HCT116 (cell line): ENCODE measurements around the gene SPPL2B. TPM values are rescaled to one million over a fixed set of nuclear protein-coding genes. Genes with fewer than 3 reads are reported as not detected.

Experiments used
- ATAC-seq: fragments of 200-7000 bp; cut with Tn5 transposase; 2 replicates; pipeline ENCODE4 v1.9.1; 2020; ENCODE audit warnings: mild to moderate bottlenecking, moderate library complexity
- BruUV-seq: library from RNA; stranded (reverse); fragments of 400-500 nt; replicated peaks from 2 replicates; lab custom pipeline; 2021; lab: Mats Ljungman, UMichigan
- CTCF ChIA-PET: fragments of 300-600 bp; sonication (Branson Sonifier 250); formaldehyde crosslinking; loops from one replicate; lab custom pipeline; 2021; ENCODE audit warnings: antibody characterized with exemption; lab: Charles Lee
- POLR2A ChIA-PET: fragments of 300-600, 350-600 bp; sonication (Branson Sonifier 250); formaldehyde crosslinking; loops from one replicate; lab custom pipeline; 2021; ENCODE audit warnings: antibody characterized with exemption; lab: Charles Lee
- RAD21 ChIA-PET, 2 experiments: fragments of 300-600 bp; sonication (Branson Sonifier 250); formaldehyde crosslinking; loops; one replicate each; lab custom pipeline; 2023; ENCODE audit warnings: low total read pairs in 2 of 2; ENCODE audit not compliant: uncharacterized antibody in 2 of 2, unreplicated experiment in 2 of 2, low non-redundant PET in 1 of 2; lab: Charles Lee
- DNase-seq: peaks from one replicate; pipeline ENCODE4 v3.0.0-alpha.2; 2010; ENCODE audit warnings: low read depth, low spot score
- H2AFZ ChIP-seq: fragments of 200-600 bp; shearing (Covaris generic), sonication (generic); 2 replicates; pipeline ENCODE4 v1.6.1; 2017; ENCODE audit warnings: low read depth, mixed run types, mixed read lengths, antibody characterized with exemption, low read length; ENCODE audit not compliant: poor library complexity, severe bottlenecking
- H3K27ac ChIP-seq: 2 replicates; pipeline ENCODE4 v1.5.1; 2012; ENCODE audit warnings: low read depth, low read length
- H3K27me3 ChIP-seq: fragments of 200-600 bp; sonication (generic); 2 replicates; pipeline ENCODE4 v1.6.1; 2016; ENCODE audit warnings: mixed run types, low read length, mixed read lengths; ENCODE audit not compliant: insufficient read depth
- H3K36me3 ChIP-seq, 2 experiments: fragments of 200-500 bp in 1 of 2; fragments of 200-600 bp in 1 of 2; sonication (Bioruptor generic) in 1 of 2; sonication (generic) in 1 of 2; 2 replicates each; pipeline versions ENCODE4 v1.5.1 to v1.6.1; 2014 to 2016; ENCODE audit warnings: low read length in 2 of 2, inconsistent platforms in 1 of 2, mixed read lengths in 1 of 2, mixed run types in 1 of 2; ENCODE audit not compliant: insufficient read depth in 2 of 2, control insufficient read depth in 1 of 2
- H3K4me1 ChIP-seq, 2 experiments: fragments of 200-600 bp in 1 of 2; sonication (generic) in 1 of 2; 2 replicates each; pipeline versions ENCODE4 v1.5.1 to v1.6.1; 2012 to 2017; ENCODE audit warnings: low read length in 2 of 2, inconsistent platforms in 1 of 2, mild to moderate bottlenecking in 1 of 2, mixed read lengths in 1 of 2, mixed run types in 1 of 2, moderate library complexity in 1 of 2; ENCODE audit not compliant: insufficient read depth in 2 of 2, control insufficient read depth in 1 of 2
- H3K4me2 ChIP-seq: fragments of 200-600 bp; sonication (generic); 2 replicates; pipeline ENCODE4 v1.6.1; 2017; ENCODE audit warnings: mixed run types, low read length, mixed read lengths
- H3K4me3 ChIP-seq, 2 experiments: fragments of 200-600 bp in 1 of 2; sonication (generic) in 1 of 2; replicated peaks in 1 of 2; 2 replicates each; pipeline ENCODE4 v1.5.1; 2011 to 2016; ENCODE audit warnings: low read length in 2 of 2, control low read depth in 1 of 2, low read depth in 1 of 2, mild to moderate bottlenecking in 1 of 2, mixed read lengths in 1 of 2, mixed run types in 1 of 2
- H3K79me2 ChIP-seq: fragments of 200-600 bp; sonication (generic); 2 replicates; pipeline ENCODE4 v1.6.1; 2017; ENCODE audit warnings: mild to moderate bottlenecking, mixed run types, low read length, moderate library complexity, mixed read lengths; ENCODE audit not compliant: insufficient read depth
- H3K9ac ChIP-seq: fragments of 200-600 bp; sonication (generic); 2 replicates; pipeline ENCODE4 v1.6.1; 2016; ENCODE audit warnings: low read length, mixed read lengths
- H3K9me2 ChIP-seq: fragments of 200-600 bp; sonication (generic), shearing (Covaris generic); 2 replicates; pipeline ENCODE4 v1.6.1; 2017; ENCODE audit warnings: mixed run types, mild to moderate bottlenecking, moderate library complexity; ENCODE audit not compliant: insufficient read depth
- H3K9me3 ChIP-seq, 2 experiments: fragments of 200-500 bp in 1 of 2; fragments of 200-600 bp in 1 of 2; sonication (Bioruptor generic) in 1 of 2; sonication (generic) in 1 of 2; 2 replicates each; pipeline ENCODE4 v1.6.1; 2014 to 2017; ENCODE audit warnings: low read length in 2 of 2, mixed read lengths in 2 of 2, inconsistent platforms in 1 of 2, low read depth in 1 of 2, mild to moderate bottlenecking in 1 of 2, mixed run types in 1 of 2, moderate library complexity in 1 of 2; ENCODE audit not compliant: control insufficient read depth in 1 of 2, insufficient read depth in 1 of 2
- H4K20me1 ChIP-seq: fragments of 200-600 bp; sonication (generic), shearing (Covaris generic); 2 replicates; pipeline ENCODE4 v1.6.1; 2017; ENCODE audit warnings: mixed run types, mild to moderate bottlenecking, moderate library complexity; ENCODE audit not compliant: insufficient read depth
- ATF3 ChIP-seq: IDR thresholded peaks from 2 replicates; pipeline ENCODE4 v1.6.1; 2012
- EGR1 ChIP-seq: IDR thresholded peaks from 2 replicates; pipeline ENCODE4 v1.6.1; 2012; ENCODE audit warnings: low read depth
- ELF1 ChIP-seq: IDR thresholded peaks from 2 replicates; pipeline ENCODE4 v1.6.1; 2012; ENCODE audit warnings: low read depth, borderline replicate concordance
- EZH2 ChIP-seq: fragments of 200-600 bp; sonication (generic); IDR thresholded peaks from 2 replicates; pipeline ENCODE4 v1.6.1; 2017; ENCODE audit warnings: antibody characterized with exemption, mixed run types
- POLR2AphosphoS5 ChIP-seq: IDR thresholded peaks from 2 replicates; pipeline ENCODE4 v1.6.1; 2011; ENCODE audit warnings: mild to moderate bottlenecking, low read depth, low read length, moderate library complexity
- SP1 ChIP-seq: IDR thresholded peaks from 2 replicates; pipeline ENCODE4 v1.6.1; 2012; ENCODE audit warnings: low read depth
- ZNF274 ChIP-seq: fragments of 200-500 bp; sonication (Bioruptor generic); IDR thresholded peaks from 2 replicates; pipeline ENCODE4 v1.6.1; 2014; ENCODE audit warnings: mild to moderate bottlenecking, low read depth, low read length, inconsistent platforms
- intact Hi-C: fragments of 100-400 bp; cut with micrococcal nuclease; formaldehyde crosslinking; loops from 2 replicates; pipeline ENCODE4 v1.10.0; 2022
- total RNA-seq: library from RNA; stranded (reverse); gene quantifications from one replicate; pipeline ENCODE4 v1.2.1, GENCODE V29; 2021; ENCODE audit not compliant: unreplicated experiment

The SPPL2B gene
- total RNA-seq, 1 experiment from 2014 or later, result 83.1 TPM

- H3K27me3 ChIP-seq, result no peaks in the 10 kb centered on the region
- peaks cover 5 to 6% of the 10 kb centered on the region in 2 experiments; a peak in 2 of 4 replicates for H3K36me3 ChIP-seq
- no peak for ATAC-seq
- RAD21 ChIA-PET, result interaction anchor here in 1 of 2 experiments (1.3 kb wide), 1 partner anchor 55 kb away, joined by 4 read pairs; no protein-coding TSS in a partner anchor
- no peak overlapping the region for H2AFZ ChIP-seq
- H3K9me2 ChIP-seq, result no peaks in the 10 kb centered on the region
- H3K4me2 ChIP-seq, result peak overlapping the region; percentile 87
- peak overlapping the region; percentile 98 for H3K27ac ChIP-seq
- no peak for DNase-seq
- intact Hi-C loops, result loop anchor here (5.0 kb wide), 1 partner anchor 63 kb away; no protein-coding TSS in a partner anchor
- peak overlapping the region; percentile 96 for H3K4me3 ChIP-seq
- H3K79me2 ChIP-seq, result peaks cover 87% of the 10 kb centered on the region
- H3K9me3 ChIP-seq, result no peaks in the 10 kb centered on the region
- TSS peak; percentile 61 for BruUV-seq
- peaks cover 19 to 28% of the 10 kb centered on the region in 2 experiments for H3K4me1 ChIP-seq
- TF ChIP-seq SP1, result no peak
- no peak for TF ChIP-seq ATF3
- TF ChIP-seq ELF1, result no peak
- no peak for TF ChIP-seq ZNF274
- H4K20me1 ChIP-seq, result no peaks in the 10 kb centered on the region
- CTCF ChIA-PET, result no interaction called here
- POLR2A ChIA-PET, result no interaction called here
- peak overlapping the region; percentile 96 for H3K9ac ChIP-seq
These were observed 1.0 kb downstream of the SPPL2B start for GRCh38 chr19:2329501-2329916.

- BruUV-seq, result no TSS peak
- intact Hi-C loops, result no loop called here
- no peaks in the 10 kb centered on the region for H3K9me3 ChIP-seq
- H4K20me1 ChIP-seq, result no peaks in the 10 kb centered on the region
- CTCF ChIA-PET, result no interaction called here
- no peaks in the 10 kb centered on the region for H3K9me2 ChIP-seq
- ATAC-seq (no peak), DNase-seq (no peak)
- POLR2A ChIA-PET, result no interaction called here
- H3K27me3 ChIP-seq, result no peaks in the 10 kb centered on the region
- peaks cover 19 to 28% of the 10 kb centered on the region in 2 experiments for H3K4me1 ChIP-seq
- peaks cover 5 to 6% of the 10 kb centered on the region in 2 experiments; a peak in 2 of 4 replicates for H3K36me3 ChIP-seq
- H3K4me3 ChIP-seq, result no peak overlapping the region
- no peak for TF ChIP-seq POLR2AphosphoS5
- no peak for TF ChIP-seq EGR1
- TF ChIP-seq EZH2, result no peak
- no peak for TF ChIP-seq ATF3
- no peak for TF ChIP-seq ELF1
- no peak overlapping the region for H3K9ac ChIP-seq
- no peak overlapping the region for H2AFZ ChIP-seq
- H3K27ac ChIP-seq, result no peak overlapping the region
- peaks cover 84% of the 10 kb centered on the region for H3K79me2 ChIP-seq
- RAD21 ChIA-PET, result no interaction called here
- H3K4me2 ChIP-seq, result peak overlapping the region; percentile 87; the same call in 1 of the 2 replicates
These were observed 1.8 kb downstream of the SPPL2B start for GRCh38 chr19:2330255-2330631.
